Left kidney (tissue), 8 donors: ENCODE data around the gene POLR2L. TPM values are rescaled to one million over a fixed set of nuclear protein-coding genes. Genes with fewer than 3 reads are reported as not detected.
A peak's percentile ranks its signal among the peaks of the same experiment; 100 is the strongest.

Experiments used
- DNase-seq: peaks from one replicate; pipeline ENCODE4 v3.0.0-alpha.2; 2013
- long read RNA-seq, 8 donors: transcript quantifications; one replicate each; lab custom pipeline, GENCODE V29; 2026
- polyA plus RNA-seq: library from polyadenylated mRNA; unstranded; fragments of 120-200 nt; gene quantifications from one replicate; pipeline ENCODE4 v1.2.1, GENCODE V29; 2013; ENCODE audit not compliant: insufficient read length

The POLR2L gene
- 71.9 TPM for polyA plus RNA-seq
- long read RNA-seq, donor 1, transcript POLR2L-201 (2 exons, 892 nt): major isoform, 379 of 535 reads
- long read RNA-seq, donor 1, partial matches to known transcripts: 123 of 535 reads
- long read RNA-seq, donor 1, other reads (novel, unspliced or antisense): 33 of 535 reads
- long read RNA-seq, donor 2, transcript POLR2L-201 (2 exons, 892 nt): major isoform, 253 of 270 reads
- long read RNA-seq, donor 2, partial matches to known transcripts: 17 of 270 reads
- long read RNA-seq, donor 2, other reads (novel, unspliced or antisense): 0 of 270 reads
- long read RNA-seq, donor 3, transcript POLR2L-201 (2 exons, 892 nt): major isoform, 178 of 178 reads
- long read RNA-seq, donor 3, partial matches to known transcripts: 0 of 178 reads
- long read RNA-seq, donor 3, other reads (novel, unspliced or antisense): 0 of 178 reads
- long read RNA-seq, donor 4, transcript POLR2L-201 (2 exons, 892 nt): major isoform, 60 of 75 reads
- long read RNA-seq, donor 4, partial matches to known transcripts: 15 of 75 reads
- long read RNA-seq, donor 4, other reads (novel, unspliced or antisense): 0 of 75 reads
- long read RNA-seq, donor 5, transcript POLR2L-201 (2 exons, 892 nt): major isoform, 381 of 1,014 reads
- long read RNA-seq, donor 5, partial matches to known transcripts: 442 of 1,014 reads
- long read RNA-seq, donor 5, other reads (novel, unspliced or antisense): 191 of 1,014 reads
- long read RNA-seq, donor 6, transcript POLR2L-201 (2 exons, 892 nt): major isoform, 319 of 490 reads
- long read RNA-seq, donor 6, partial matches to known transcripts: 86 of 490 reads
- long read RNA-seq, donor 6, other reads (novel, unspliced or antisense): 85 of 490 reads
- long read RNA-seq, donor 7, transcript POLR2L-201 (2 exons, 892 nt): major isoform, 328 of 886 reads
- long read RNA-seq, donor 7, partial matches to known transcripts: 387 of 886 reads
- long read RNA-seq, donor 7, other reads (novel, unspliced or antisense): 171 of 886 reads
- long read RNA-seq, donor 8, transcript POLR2L-201 (2 exons, 892 nt): major isoform, 92 of 106 reads
- long read RNA-seq, donor 8, partial matches to known transcripts: 14 of 106 reads
- long read RNA-seq, donor 8, other reads (novel, unspliced or antisense): 0 of 106 reads

GRCh38 chr11:842370-843002 is at the start of gene POLR2L, which contains the start of gene TSPAN4:
Gene POLR2L (minus strand): TSS chr11:842529. CDS start chr11:842508, 21 bp downstream.
Gene TSPAN4 (plus strand): TSS chr11:842852. CDS start chr11:850305, 7,453 bp downstream.
- DNase-seq: peak; percentile 87

- no peak for DNase-seq
Measured at GRCh38 chr11:890794-891540, 48.6 kb upstream of the POLR2L start.

- no peak for DNase-seq
Measured at GRCh38 chr11:889687-890475, 47.6 kb upstream of the POLR2L start.

DNA sequence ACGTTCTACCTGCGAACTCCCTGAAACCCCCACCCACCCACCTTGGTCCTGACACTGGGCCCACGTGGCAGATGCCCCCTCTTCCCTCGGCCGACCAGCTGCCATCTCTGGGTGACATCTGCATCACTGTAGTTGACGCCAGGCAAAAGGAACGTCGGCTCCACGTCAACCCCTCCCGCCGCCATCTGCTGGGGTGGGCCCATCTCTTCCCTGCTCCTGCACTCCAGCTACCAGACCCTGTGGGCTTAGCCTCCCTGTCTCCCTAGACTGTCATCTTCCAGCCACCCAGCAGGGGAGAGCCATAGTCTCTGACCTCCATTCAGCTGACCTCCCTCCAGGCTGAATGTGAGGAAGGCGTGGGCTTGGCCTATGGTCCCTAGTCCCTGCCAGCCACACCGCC is 46.9 kb upstream of the POLR2L start:
- no peak for DNase-seq

DNA sequence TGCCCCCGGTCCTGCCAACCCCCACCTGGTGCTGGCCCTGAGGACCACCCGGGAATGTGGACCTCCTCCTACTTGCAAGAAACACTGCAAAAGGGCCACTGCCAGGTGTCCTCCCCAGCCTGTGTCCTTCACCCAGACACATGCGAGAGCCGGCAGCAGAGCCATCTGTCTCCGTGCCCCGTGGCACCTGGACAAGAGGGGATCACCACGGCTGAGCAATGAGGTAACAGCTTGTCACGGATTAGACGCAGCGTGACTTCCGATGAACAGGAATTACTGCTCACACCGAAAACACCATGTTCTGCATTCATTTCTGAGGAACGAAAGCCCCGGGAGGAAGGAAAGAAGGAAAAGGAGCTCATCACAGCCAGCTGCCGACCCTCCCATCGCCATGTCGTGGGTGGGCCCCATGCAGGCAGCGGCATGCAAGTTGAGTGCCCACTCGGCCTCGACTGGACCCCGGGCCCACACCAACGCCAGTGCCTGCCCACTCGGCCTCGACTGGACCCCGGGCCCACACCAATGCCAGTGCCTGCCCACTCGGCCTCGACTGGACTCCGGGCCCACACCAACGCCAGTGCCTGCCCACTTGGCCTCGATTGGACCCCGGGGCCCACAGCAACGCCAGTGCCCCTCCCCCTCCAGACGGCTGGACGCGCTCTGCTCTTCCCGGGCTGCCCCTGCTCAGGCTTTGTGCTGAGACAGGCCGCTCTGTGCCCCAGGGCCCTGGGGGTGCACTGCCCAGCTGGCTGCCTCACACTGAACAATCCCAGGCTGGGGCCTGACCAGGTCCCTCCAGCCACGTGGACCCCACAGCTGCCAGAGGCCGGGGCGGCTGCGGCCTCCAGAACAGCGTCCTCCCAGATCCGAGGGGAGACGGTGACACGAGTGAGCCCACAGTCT is 46.2 kb upstream of the POLR2L start:
- no peak for DNase-seq

GRCh38 chr11:887589-887988 is 45.3 kb upstream of the POLR2L start:
- DNase-seq: no peak

- DNase-seq: no peak
Measured at GRCh38 chr11:886568-886967, 44.2 kb upstream of the POLR2L start.

DNA sequence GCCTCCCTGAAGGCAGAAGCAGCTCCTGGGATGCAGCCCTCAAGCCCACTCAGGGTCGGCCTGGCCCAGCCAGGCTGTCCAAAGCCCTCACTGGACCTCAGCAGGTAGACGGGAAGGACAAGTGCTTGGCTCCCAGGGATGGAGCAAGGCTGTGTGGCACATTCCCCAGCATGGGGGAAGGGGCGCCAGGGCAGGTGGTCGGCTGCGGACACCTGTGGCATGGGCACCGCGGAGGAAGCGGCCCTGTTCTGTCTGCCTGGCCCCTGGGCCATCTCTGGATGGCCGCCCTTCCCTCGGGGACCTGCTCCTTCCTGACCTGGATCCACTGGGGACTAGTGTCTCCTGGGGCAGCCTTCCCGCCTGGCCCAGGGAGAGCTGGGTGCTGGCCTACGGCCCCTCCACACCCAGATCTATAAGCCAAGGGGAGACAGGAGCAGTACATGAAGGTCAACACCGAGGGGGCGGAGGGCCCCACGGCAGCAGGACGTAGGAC is 42.3 kb upstream of the POLR2L start:
- DNase-seq: no peak

- no peak for DNase-seq
Measured at GRCh38 chr11:883527-883926, 41.2 kb upstream of the POLR2L start.

- DNase-seq: no peak
Measured at GRCh38 chr11:882596-882995, 40.3 kb upstream of the POLR2L start.

DNA sequence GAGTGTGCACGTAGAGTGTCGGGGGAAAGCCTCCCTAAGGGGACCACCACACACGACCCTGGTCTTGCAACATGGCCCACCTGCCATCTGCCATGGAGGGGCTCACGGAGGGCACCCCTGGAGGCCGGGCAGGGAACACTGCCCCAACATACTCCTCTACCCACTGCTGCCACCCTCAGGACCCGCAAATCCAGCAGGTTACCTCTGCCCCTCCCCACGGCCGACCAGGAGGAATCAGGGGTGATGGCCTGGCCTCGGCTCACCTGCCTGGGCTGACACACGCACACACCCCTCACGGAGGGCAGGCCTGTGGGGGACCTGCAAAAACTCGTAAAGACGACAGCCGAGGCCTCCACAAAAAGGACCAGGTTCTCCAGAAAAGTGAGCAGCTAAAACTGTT is 38.1 kb upstream of the POLR2L start:
- no peak for DNase-seq

DNA sequence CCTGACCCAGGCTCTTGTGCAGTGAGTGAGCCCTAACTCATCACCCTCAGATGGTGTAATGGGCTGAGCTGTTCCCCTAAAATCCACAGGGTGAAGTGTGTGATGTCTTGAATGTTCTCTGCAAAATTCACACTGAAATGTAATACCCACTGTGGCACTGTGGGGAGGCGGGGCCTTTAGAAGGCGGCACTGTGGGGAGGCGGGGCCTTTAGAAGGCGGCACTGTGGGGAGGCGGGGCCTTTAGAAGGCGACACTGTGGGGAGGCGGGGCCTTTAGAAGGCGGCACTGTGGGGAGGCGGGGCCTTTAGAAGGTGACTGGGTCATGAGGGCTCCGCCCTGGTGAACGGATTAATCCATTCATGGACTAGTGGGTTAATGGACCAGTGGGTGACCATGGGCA is 35.2 kb upstream of the POLR2L start:
- no peak for DNase-seq

GRCh38 chr11:876545-876944 is 34.2 kb upstream of the POLR2L start:
- no peak for DNase-seq

DNA sequence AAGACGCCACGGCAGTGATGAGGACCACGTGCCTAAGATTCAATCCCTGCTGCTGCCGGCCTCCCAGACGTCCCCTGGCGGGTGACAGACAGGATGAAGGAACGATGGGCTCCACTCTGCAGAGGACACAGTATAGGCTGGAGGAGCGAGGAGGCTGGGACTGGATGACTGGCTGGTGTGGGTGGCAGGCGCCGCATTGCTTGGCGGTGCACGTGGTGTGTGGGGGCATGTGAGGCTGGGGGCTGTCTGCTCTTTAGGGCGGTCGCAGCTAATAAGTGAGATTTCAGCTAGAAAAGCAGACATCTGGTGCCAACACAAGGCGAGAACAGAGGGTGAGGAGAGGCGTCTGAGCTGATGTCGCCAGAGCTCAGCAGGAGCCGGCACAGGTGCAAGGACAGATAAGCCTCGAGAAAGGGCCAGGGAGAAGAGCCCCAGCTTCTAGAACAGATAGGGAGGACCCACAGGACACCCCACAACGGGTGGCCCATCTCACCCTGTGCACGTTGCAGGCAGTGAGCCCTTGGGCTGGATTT is 33.5 kb upstream of the POLR2L start:
- DNase-seq: no peak

DNA sequence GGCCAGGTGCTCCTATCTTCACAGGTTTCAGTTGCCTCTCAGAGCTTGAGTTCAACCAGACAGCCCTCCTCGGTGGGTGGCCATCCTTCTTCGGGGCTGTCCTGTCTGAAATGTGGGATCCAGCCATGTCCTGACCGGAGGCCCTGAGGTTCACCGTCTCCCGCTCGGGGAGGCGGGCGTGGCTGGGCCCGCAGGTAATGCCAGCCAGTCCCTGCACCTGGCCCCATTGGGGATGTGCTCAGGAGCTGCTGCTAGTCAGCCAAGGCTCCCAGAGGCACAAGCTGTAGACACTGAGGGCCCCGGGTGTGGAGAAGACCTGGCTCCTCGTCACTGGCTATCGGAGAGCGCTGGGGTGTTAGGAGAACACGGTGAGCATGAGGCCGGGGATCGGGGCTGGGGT is 32.9 kb upstream of the POLR2L start:
- DNase-seq: no peak

- no peak for DNase-seq
Measured at GRCh38 chr11:873706-874105, 31.4 kb upstream of the POLR2L start.

DNA sequence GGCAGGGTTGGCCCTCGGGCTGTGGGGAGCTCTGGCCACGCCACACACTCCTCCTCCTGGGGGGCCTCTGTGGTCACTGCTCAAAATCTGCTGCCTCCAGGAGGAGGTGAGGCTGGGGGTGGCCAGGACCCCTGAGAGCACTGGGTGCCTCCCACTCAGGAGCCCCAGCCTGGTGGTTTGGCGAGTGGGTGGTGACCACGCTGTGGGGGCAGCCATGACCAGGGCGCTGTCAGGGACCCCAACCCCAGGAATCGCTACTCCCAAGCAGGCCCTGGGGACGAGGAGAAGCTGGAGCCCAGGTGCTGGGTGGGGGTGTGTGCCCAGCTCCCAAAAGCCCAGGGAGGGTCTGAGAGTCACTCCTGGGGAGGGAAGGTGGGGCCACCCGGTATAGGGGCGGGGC is 30.5 kb upstream of the POLR2L start:
- DNase-seq: no peak

DNA sequence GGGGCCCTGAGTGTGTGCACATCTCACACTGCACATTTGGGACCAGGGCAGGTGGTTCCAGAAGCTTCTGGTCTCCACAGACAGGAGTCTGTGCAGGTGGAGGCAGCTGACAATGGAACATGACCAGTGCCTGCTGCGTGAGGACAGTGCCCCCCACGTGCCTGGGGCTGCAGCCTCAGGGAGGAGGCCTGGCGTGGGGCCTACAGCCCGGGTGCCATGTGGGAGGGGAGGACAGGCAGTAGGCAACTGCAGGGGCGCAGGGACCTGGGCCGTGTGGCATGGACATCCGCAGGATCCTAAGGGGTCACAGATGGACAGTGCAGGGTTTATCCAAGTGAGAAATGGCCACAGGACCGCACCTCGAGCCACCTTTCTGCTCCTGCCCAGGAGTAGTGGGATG is 29.1 kb upstream of the POLR2L start:
- DNase-seq: no peak

- DNase-seq: no peak
Measured at GRCh38 chr11:870418-870817, 28.1 kb upstream of the POLR2L start.
